GM21786 (cell line): ENCODE data around the gene ZIC1.

ENCODE experiments used
- ATAC-seq: cut with Tn5 transposase; IDR thresholded peaks from one replicate; pipeline ENCODE4 v1.9.1; 2021; ENCODE audit not compliant: unreplicated experiment

The ZIC1 gene

GRCh38 chr3:147421184-147421912 is 12.2 kb downstream of the ZIC1 start:
- ATAC-seq = no peak

DNA sequence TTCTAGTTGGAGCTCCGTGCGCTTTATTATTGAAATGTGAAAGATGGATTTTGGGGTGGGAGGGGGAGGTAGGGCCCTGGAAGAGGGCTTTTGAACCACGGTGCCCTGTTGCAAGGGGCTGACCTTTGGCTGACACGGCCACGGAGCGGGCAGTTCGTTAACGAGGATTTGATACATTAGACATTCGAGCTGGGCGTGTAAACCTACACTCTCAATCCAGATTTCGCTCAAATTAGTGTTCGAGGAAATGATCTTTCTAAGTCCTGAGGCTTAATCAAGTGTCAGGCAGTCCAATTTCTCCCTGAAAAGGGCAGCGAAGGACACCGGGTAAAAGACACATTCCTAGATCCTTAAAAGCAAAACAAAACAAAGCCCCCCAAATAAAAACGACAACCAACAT is 13.0 kb downstream of the ZIC1 start:
- no peak for ATAC-seq

DNA sequence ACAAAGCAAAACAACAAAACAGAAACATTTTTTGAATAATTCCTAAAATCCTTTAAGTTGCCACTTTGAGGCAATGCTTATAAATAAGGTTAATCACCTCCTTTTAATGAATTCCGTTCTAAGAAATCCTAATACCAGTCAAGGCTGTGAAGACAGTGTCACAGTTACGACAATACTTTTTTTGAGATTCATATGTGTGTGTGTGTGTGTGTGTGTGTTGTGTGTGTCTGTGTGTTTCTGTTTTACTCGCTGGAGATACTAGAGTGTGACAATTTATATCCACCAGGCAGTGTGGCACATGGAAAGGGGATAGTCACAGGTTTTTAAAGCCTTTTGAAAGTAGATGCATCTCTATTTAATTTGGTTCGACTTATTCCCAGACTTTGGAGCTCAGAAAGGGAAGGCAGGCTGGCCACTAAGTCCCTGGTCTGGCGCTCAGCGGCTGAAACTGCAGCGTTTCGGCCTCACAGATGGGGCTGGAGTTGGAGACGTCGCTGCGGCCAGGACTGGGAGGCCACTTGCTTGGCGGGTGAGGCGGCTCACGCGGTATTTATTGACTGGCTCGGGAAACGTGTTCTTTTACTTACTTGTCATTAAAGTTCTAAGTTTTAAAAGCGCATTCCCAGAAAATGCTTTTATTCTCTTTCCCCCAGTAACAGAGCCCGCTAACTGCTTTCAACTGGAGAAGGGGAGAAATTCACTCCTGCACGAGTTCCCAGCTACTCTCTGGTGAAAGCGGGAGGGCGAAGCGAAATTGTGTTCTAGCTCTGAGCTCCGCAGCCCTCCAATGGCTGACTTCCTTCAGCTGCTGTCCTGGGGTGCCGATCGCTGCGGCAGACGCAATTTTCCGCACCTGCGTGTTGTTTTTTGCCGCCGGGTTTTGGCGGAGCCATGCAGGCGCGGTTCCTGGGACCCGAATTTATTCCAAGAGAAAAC is 13.7 kb downstream of the ZIC1 start:
- no peak for ATAC-seq

DNA sequence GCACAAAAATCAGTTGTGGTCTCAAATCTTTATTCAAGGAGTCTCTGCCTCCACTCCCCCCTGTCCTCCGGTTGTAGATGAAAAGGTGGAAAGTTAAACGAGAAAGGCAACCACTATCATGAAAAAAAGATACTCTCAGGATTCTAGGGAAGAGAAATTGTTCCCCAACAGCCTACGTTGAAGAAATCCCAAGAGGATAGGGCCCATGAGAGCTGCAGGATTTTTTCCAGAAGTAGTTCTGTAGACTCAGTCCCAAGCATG is 14.3 kb downstream of the ZIC1 start:
- ATAC-seq = no peak

- no peak for ATAC-seq
Observed at GRCh38 chr3:147423798-147424580, 14.8 kb downstream of the ZIC1 start.

DNA sequence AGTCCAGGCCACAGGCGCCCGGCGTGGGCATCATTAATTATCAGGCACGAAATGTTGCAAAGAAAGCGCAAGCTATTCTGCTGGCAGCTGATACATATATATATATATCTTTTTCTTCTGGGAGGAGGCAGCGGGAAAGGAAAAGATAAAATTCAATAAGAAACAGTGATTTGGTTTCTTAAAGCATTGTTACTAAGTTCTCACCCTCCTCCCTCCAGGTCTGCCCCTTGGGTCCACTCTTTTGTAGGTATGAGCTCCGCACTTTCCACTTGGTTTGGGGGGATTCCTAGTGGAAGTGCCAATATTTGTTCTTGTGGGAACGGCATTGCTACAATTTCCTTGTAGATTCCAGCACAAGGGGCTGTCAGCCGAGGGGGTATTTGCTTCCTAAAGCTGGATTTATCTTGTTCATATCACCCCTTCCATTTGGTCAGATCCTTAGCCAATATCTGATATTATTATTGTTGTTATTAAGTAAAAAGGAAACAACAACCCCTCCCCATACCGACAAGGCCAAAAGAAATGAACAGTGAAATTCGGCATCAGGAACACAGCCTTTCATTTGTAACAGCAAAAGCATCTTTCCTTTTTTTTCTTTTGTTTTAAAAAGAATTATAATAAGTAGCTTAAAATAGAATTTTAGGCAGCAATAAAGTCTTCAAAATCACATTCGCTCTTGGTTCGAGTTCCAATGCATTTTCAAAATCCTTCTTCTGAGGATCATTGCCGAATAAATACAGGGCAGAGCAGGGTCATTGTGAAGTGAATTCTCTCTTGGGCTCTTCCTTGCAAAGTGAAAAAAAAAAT is 15.6 kb downstream of the ZIC1 start:
- no peak for ATAC-seq

GRCh38 chr3:147425388-147425850 is 16.3 kb downstream of the ZIC1 start:
- ATAC-seq = no peak

DNA sequence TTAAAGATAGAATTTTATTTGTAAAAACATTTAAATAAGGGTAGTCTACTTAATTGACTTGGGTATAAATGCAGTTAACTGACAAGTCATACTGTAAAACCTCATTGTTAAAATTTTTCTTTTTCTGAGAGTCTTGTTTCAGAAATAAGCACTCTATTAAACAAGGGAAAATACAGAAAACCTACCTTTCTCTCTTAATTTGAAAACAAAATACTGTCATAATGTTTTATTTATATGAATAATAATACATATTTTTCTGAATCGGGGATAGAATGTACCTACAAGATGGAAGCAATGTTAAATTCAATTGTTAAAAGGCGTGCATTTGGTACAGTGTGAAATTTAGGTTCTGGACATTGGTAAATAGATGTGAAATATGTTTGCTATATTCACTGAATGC is 17.8 kb downstream of the ZIC1 start:
- ATAC-seq = no peak

GRCh38 chr3:147427746-147428145 is 18.6 kb downstream of the ZIC1 start:
- ATAC-seq = no peak

DNA sequence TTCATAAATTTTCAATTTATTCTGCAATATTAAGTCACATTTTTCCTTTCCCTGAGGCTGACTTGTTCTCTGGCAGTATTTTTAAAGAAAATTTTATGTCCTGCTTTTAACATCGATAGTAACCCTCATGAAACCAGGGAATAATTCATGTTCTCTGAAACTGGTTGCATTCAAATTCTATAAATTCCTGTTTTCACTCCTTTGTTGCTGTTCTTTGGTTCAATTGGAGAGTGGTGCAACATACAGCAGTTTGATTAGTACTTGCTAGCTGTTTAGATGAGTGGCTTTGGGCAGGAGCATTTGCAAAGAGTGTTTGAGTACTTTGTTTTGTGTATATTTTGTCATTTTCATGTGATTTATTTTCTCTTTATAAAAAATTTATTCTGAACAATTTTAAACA is 19.2 kb downstream of the ZIC1 start:
- ATAC-seq = no peak

DNA sequence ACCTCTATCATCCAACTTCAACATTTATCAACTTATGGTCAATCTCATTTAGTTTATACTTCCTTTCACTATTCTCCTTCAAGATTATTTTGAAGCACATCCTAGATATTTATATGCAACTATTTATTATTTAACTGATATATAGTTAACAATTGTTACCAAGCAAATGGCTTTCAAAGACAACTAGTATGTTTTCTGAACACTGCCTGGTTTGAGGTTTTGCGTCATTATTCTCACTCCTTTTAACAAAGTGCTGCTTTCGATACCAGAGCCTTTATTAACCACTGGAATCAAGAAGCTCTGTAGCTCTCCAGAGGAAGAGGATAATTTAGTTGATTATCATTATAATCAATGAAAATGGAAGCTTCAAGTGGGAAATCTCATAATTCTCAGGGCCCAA is 19.6 kb downstream of the ZIC1 start:
- ATAC-seq = no peak

- no peak for ATAC-seq
Observed at GRCh38 chr3:147431751-147432150, 22.6 kb downstream of the ZIC1 start.

DNA sequence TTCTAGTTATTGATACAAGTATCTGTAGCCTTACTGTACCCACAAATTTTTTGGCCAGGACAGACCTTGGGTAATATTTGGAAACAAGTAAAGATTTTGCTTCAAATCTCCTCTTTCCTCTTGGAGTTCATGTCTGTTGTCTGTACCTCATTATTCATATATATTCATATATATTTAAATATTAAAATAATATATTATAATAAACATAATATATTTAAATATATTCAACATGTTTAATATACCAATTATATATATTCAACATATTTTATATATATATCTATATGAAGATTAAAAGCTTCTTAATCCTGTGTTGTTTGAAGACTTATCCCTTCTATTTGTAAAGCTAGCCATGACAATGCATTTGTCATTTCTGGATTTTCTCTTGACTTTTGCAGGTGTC is 38.1 kb downstream of the ZIC1 start:
- ATAC-seq = no peak

DNA sequence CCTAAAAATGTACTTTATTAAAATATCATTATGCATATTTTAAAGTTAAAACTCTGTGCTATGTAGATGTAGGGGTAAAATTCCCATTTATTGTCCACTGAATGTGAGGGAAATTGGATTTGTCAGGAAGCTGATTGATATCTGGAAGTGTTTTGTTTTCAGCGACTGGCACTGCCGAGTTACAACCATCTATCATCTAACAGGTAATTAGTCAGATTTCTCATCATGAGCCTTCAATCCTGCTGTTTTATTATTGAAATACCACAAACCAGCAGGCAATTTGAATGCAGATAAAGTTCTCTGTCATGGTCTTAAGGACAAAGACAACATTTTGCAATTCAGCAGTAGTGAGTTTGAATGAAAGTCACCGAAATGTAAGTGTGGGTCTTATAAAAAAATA is 40.5 kb downstream of the ZIC1 start:
- no peak for ATAC-seq

GRCh38 chr3:147458995-147459704 is 50.0 kb downstream of the ZIC1 start:
- ATAC-seq = no peak

DNA sequence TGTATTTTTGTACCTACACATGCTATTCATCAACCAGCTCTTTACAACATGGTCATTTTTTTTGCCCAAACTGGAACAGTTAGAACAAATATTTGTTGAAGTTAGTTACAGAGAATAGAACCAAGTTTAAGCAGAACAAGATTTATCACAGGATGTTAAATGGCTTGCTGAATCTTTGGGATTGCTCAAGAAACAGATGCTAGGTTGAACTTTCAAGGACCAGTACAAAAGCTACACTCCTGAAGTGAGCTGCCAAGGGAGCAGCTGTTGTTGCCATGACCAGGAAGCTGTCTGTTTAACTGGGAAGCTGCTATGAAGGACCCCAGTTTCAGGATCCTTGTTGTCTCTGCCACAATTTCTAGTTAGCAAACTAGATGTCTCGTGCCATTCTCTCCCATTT is 53.7 kb downstream of the ZIC1 start:
- no peak for ATAC-seq
